Inflammatory macrophage treated with lipopolysaccharide for 4 hours (primary cell): ENCODE data around the gene PLPPR3.

ENCODE experiments used
- DNase-seq: peaks from one replicate; pipeline ENCODE4 v3.0.0-alpha.2; 2020

Gene PLPPR3

GRCh38 chr19:807627-808422 lies 13.9 kb downstream of the PLPPR3 start:
- no peak for DNase-seq

- DNase-seq: no peak
Measured at GRCh38 chr19:806815-807421, 14.8 kb downstream of the PLPPR3 start.

GRCh38 chr19:805600-806550 lies 15.9 kb downstream of the PLPPR3 start:
- DNase-seq: no peak

DNA sequence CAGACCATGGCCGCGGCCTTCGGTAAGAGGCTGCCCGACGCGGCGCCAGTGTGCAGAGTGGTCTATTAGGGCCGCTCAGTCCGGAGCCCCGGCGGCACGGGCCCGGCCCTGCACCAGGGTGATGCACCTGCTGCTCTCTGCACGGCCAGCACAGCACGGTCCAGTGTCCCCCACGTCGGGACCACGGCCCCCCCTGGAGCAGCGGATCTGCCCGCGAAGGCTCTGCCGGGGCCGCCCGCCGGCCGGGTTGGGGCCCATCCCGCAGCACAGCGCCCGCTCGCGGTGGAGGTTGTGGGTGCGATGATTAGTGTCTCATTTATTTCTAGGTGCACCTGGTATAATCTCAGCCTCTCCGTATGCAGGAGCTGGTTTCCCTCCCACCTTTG lies 16.6 kb downstream of the PLPPR3 start:
- DNase-seq: no peak

GRCh38 chr19:804419-805165 lies 17.2 kb downstream of the PLPPR3 start:
- no peak for DNase-seq

- no peak for DNase-seq
Measured at GRCh38 chr19:803686-804418, 17.9 kb downstream of the PLPPR3 start.

- no peak for DNase-seq
Measured at GRCh38 chr19:803099-803561, 18.6 kb downstream of the PLPPR3 start.

GRCh38 chr19:802498-803098 lies 19.2 kb downstream of the PLPPR3 start:
- no peak for DNase-seq

- no peak for DNase-seq
Measured at GRCh38 chr19:801861-802497, 19.8 kb downstream of the PLPPR3 start.

DNA sequence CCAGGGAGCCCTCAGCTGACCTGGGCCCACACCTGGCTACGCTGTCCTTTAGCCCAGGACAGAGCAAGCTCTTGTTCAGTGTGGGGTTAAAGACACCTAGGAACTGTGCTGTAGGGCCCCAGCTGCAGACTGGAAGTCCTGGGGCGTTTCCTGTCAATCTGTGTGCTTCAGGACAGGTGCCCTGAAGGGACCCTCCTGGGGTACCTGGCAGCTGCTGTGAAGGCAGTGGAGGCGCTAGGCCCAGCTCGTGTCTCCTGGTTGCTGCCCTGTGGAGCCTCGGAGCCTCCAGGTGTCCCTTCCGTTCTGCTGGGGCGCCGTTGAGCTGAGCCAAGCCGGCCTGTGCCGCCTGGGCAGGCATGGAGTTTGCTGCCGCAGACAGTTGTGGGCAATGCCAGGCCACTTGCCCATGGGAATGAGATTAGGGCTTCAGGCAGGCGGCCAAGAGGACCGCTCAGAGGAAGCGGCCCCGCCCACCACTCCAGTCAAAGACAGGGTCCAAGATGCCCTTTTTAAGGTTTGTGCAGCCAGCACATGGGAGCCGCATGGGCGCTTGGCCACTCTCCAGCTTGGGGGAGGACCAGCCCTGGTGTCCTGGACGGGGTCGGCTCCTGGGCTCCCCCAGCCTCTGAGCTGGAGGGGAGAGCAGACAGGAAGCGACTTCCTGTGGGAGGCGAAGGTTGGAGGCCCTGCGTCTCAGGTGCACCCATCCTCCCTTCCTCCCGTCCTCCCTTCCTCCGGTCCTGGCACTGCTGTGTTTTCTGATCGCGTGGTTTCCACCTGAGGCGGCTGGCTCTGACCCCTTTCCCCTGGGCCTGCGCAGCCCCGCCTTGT lies 20.5 kb downstream of the PLPPR3 start:
- DNase-seq: no peak

- no peak for DNase-seq
Measured at GRCh38 chr19:800360-801029, 21.3 kb downstream of the PLPPR3 start.

- DNase-seq: peak; percentile 46
Measured at GRCh38 chr19:799076-799881, 22.5 kb downstream of the PLPPR3 start.

DNA sequence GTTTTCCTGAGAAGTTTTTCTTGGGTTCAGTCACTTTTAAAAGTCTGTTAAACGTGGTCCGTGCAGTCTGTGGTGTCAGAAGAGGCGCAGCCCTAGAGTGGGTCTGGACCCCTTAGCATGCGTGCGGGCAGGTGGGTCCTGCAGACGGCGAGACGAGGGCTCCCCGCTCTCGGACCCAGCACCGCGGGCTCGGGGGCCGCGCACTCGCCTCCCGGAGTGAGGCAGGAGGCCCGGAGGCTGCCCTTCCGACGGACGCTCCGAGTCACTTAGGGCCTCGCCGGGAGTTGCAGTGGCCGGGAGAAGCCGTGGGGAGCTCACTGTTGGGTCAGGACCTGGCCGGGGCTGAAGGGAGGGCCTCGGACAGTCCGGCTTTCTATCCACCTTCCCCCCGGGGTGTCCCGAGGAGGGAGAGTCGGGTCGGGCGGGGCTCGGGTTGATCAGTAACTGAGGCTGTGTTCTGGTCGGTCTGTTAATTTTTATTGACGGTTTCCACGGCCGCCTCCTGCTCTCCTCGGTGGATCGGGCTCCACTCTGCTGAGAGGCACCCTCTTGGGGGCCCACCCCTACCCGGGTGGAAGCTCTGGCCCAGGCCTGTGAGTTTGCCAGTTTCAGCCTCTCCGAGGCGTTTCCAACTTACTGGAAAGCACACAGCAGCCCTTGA lies 23.2 kb downstream of the PLPPR3 start:
- DNase-seq: no peak

DNA sequence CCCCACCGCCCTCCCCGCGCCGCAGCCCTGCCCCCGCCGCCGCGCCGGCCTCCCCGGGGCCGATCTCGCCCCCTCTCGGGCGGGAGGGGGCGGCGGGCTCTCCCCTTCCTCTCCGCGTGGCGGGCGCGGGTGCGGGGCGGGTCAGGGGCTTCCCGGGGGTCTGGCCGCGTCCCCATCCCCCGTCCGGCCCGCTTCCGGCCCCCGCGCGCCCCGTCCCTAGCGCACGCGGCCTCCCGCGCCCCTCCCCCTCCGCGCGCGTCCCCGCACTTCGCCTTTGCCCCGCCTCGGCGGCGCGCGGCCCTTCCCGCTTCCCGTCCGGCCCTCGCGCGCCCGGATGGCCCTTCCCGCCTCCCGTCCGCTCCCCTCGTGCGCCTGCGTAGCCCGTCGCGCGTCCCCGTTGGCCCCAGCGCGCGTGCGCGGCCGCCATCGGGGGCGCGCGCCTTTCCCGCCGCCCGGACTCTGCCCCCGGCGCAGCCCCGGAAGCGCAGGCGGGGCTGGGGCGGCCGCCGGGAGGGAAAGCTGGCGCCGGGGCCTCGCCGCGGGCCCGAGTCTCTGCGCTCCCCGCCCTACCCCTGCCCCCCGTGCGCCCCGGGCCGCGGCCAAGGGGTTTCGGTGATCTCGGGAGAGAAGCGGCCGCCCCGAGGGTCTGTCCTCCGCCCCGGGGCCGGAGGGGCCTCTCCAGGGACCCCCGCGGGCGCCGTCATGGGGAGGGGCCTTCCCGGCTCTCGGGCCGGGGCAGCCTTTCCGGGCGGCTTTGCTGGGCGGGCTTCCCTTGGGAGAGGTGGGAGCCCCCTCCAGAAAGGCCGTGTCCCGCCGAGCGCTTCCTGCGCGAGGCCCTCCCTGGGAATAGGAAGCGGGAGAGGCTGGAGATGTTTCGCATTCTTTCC lies 24.0 kb downstream of the PLPPR3 start:
- peak; percentile 94 for DNase-seq

DNA sequence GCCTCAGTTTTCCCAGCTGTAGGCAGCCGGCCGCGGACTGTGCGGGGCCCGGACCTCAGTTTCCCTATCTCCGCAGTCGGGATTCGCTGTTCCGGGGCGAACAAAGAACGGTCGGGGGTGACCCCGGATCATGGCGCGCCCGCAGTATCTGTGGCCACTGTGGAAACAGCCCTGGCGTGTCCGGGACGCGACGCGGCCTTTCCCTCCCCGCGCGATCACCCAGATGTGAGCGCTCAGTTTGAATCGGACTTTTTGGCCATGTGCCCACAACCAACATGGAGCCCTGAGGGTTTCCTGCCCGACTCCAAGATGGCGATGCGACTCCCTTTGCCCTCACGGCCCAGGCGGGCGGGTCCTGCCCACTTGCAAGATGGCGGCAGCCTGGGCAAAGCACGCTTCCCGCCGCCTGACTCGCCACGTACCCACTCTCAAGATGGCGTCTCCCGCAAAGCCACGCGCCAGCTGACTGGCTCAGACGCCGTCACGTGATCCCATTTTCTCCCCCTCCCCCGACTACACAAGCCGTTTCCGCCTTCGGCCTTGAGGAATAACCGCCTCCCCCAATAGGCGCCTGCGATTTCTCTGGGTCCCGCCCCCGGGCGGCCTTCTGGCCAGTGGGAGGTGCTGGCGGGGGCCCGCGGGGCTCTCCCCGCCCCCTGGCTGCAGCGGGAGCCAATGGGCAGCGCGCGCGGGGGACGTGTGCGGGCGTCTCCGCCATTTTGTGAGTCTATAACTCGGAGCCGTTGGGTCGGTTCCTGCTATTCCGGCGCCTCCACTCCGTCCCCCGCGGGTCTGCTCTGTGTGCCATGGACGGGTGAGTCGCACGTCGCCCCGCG lies 24.8 kb downstream of the PLPPR3 start, which contains the start of gene PTBP1:
PTBP1 (plus strand) TSS at position 761 of the 836 bp plus-strand sequence; CDS start at position 807, 46 bp downstream.
- peak; percentile 100 for DNase-seq
